Measurements from ENCODE around the gene KCNK1.

DNA sequence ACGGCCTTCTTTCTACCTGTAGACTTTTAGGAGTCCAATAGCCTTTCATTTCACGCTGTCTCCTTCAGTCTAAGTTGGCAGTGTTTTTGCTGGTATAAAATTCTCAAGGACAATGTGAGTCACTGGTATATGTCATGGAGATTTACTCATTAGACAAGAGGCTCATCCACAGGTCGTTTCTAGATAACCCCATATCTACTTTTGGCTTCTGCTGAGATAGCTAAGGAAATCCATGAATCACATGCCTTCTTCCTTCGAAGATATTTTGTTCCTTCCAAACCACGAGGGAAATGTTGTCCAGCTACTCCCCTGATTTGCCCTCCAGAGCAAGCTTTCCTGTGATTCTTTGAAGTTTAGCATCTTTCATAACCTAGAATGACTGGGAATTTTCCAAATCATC, 38.5 kb upstream of the KCNK1 start:
- TF ChIP-seq POLR2A (IDR thresholded peaks at IDR 0.05; ENCODE audit: control extremely low read depth in 1 of 2, low read depth in 2 of 2, low read length in 2 of 2) (no peak), CTCF (IDR thresholded peaks at IDR 0.05; ENCODE audit: control extremely low read depth in 1 of 3, insufficient read depth in 1 of 3, low read depth in 1 of 3, low read length in 3 of 3) (no peak), KDM4A (IDR thresholded peaks at IDR 0.05; ENCODE audit: low read depth, low read length, severe bottlenecking) (no peak)

Data from H1 (cell line).